Measurements from ENCODE around the gene TMEM79. TPM values are rescaled to one million over a fixed set of nuclear protein-coding genes. Genes with fewer than 3 reads are reported as not detected.
A peak's percentile ranks its signal among the peaks of the same experiment; 100 is the strongest.

Gene TMEM79
- total RNA-seq, 4 donors from 2014 or later, result 81.0 to 120 (median 97.5) TPM

DNA sequence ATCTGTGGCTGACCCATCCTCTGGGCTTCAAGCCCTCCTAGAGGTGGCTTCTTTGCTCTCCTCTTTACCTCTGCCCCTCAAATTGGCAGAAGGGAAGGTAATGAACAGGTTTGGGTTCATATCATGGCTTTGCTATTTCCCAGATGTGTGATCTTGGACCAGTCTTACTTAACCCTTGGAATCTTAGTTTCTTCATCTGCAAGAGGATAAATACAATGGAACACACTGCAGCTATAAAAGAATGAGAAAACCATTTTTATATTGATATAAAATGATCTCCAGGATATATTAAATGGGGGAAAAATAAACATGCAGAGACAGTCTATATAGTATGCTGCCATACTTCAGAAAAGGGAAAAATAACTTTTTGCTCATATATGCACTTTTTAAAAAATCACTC lies 5.7 kb downstream of the TMEM79 start:
- H3K36me3 ChIP-seq, result peaks cover 27% of the 10 kb centered on the region
- H3K27ac ChIP-seq, result no peak overlapping the region
- no peak overlapping the region for H3K4me3 ChIP-seq
- no peak for DNase-seq (ENCODE audit: low spot score in 2 of 2)
- H3K4me1 ChIP-seq, result peaks cover 61% of the 10 kb centered on the region
- H3K9me3 ChIP-seq, result no peaks in the 10 kb centered on the region
- TF ChIP-seq, protein P1, sequence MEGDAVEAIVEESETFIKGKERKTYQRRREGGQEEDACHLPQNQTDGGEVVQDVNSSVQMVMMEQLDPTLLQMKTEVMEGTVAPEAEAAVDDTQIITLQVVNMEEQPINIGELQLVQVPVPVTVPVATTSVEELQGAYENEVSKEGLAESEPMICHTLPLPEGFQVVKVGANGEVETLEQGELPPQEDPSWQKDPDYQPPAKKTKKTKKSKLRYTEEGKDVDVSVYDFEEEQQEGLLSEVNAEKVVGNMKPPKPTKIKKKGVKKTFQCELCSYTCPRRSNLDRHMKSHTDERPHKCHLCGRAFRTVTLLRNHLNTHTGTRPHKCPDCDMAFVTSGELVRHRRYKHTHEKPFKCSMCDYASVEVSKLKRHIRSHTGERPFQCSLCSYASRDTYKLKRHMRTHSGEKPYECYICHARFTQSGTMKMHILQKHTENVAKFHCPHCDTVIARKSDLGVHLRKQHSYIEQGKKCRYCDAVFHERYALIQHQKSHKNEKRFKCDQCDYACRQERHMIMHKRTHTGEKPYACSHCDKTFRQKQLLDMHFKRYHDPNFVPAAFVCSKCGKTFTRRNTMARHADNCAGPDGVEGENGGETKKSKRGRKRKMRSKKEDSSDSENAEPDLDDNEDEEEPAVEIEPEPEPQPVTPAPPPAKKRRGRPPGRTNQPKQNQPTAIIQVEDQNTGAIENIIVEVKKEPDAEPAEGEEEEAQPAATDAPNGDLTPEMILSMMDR (IDR thresholded peaks at IDR 0.05), result no peak
- TF ChIP-seq POLR2AphosphoS5 (IDR thresholded peaks at IDR 0.05), result no peak
- no peak for TF ChIP-seq POLR2A (IDR thresholded peaks at IDR 0.05)
- no peak for TF ChIP-seq EP300 (IDR thresholded peaks at IDR 0.05)
- no peaks in the 10 kb centered on the region for H3K27me3 ChIP-seq

DNA sequence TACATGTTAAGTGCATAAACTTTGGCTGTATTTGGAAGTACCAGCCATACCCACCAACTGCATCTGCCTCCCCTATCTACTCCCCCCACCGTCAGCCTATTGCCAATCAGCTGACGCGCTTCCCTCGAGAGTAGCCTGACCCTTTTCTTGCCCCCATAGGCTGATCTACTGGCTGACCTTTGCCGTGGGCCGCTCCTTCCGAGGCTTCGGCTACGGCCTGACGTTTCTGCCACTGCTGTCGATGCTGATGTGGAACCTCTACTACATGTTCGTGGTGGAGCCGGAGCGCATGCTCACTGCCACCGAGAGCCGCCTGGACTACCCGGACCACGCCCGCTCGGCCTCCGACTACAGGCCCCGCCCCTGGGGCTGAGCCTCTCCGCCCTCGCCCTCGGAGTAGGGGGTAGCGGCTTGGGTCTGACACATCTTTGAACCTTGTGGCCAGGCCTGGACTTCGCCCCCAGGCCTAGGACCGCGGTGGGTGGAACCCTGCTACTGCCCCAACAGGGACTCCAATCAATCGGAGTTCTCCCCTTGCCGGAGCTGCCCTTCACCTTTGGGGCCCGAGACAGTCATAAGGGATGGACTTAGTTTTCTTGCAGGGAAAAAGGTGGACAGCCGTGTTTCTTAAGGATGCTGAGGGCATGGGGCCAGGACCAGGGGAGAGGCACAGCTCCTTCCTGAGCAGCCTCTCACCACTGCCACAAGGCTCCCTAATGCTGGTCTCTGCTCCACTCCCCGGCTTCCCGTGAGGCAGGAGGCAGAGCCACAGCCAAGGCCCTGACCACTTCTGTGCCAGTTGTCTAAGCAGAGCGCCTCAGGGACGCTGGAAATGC lies 7.3 kb downstream of the TMEM79 start:
- WGBS, result 21% methylated on average over 32 of the region's 37 CpGs
- Histone ChIP-seq H3K36me3 (peaks cover 15% of the 10 kb centered on the region), H3K27ac (peak overlapping the region; percentile 74), H3K27me3 (no peaks in the 10 kb centered on the region), H3K4me1 (peaks cover 55% of the 10 kb centered on the region), H3K9me3 (no peaks in the 10 kb centered on the region), H3K4me3 (peak overlapping the region; percentile 40)
- TF ChIP-seq EP300 (IDR thresholded peaks at IDR 0.05) (no peak), POLR2A (IDR thresholded peaks at IDR 0.05) (no peak), POLR2AphosphoS5 (IDR thresholded peaks at IDR 0.05) (peak in 1 of 3 donors; percentile 10)
- TF ChIP-seq, protein P1 (IDR thresholded peaks at IDR 0.05), result no peak
- peak; percentile 95 for DNase-seq (ENCODE audit: low spot score in 2 of 2)

DNA sequence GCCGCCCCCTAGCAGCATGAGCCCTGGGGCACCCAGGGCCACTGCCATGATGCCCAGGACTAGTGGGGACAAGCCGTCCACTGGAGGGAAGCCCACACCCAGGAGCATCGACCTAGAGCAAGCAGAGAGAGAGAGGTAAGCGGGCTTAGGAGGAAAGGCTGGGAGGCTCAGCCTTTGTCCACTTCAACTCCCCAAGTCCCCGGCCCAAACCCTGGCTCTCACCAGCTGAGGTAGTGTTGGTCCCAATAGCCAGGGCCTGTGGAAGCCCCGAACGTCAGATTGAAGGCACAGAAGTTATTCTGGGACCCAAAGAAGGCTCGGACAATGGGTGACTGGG lies 8.9 kb downstream of the TMEM79 start:
- peaks cover 13% of the 10 kb centered on the region for H3K36me3 ChIP-seq
- no peak for DNase-seq (ENCODE audit: low spot score in 2 of 2)
- 83% methylated on average over 5 of the region's 8 CpGs for WGBS
- no peak for TF ChIP-seq POLR2AphosphoS5 (IDR thresholded peaks at IDR 0.05)
- TF ChIP-seq EP300 (IDR thresholded peaks at IDR 0.05), result no peak
- TF ChIP-seq POLR2A (IDR thresholded peaks at IDR 0.05), result no peak
- TF ChIP-seq, protein P1 (IDR thresholded peaks at IDR 0.05), result no peak
- H3K9me3 ChIP-seq, result no peaks in the 10 kb centered on the region
- H3K27ac ChIP-seq, result peak overlapping the region; percentile 30
- peaks cover 55% of the 10 kb centered on the region for H3K4me1 ChIP-seq
- H3K4me3 ChIP-seq, result no peak overlapping the region
- no peaks in the 10 kb centered on the region for H3K27me3 ChIP-seq

- Histone ChIP-seq H3K9me3 (no peaks in the 10 kb centered on the region), H3K27ac (no peak overlapping the region), H3K4me3 (no peak overlapping the region), H3K36me3 (peaks cover 8% of the 10 kb centered on the region), H3K27me3 (no peaks in the 10 kb centered on the region), H3K4me1 (peaks cover 55% of the 10 kb centered on the region)
- 84% methylated on average over 9 of the region's 9 CpGs for WGBS
- no peak for TF ChIP-seq EP300 (IDR thresholded peaks at IDR 0.05)
- no peak for TF ChIP-seq POLR2A (IDR thresholded peaks at IDR 0.05)
- TF ChIP-seq POLR2AphosphoS5 (IDR thresholded peaks at IDR 0.05), result no peak
- TF ChIP-seq, protein P1 (IDR thresholded peaks at IDR 0.05), result no peak
- no peak for DNase-seq (ENCODE audit: low spot score in 2 of 2)
Observed at GRCh38 chr1:156293895-156294294, 9.8 kb downstream of the TMEM79 start.

DNA sequence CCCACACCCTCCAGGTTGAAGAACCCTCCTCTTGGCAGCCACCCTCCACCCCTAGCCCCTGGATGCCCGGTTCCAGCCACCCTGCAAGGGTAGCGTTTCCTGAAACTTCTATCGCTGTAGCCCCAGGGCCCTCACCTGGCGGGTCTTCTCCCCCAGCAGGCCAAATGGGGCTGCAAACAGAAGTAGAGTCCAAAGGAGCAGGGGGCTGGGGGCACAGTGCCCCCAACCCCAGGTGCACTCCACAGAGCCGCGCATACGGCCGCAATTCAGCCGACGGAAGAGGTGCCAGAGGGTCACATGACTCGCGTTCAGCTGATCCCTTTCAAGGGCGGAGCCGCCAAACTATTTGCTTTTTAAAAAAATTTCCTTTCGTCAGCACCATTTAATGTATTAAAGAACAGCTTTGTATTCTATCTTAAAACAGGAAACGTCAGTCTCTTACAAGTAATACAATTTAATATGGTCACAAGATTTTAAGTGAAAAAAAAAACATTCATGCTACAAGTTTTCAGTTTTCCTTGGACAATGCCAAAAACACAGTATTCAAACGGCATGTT lies 11.3 kb downstream of the TMEM79 start, which contains the start of gene GLMP:
GLMP (minus strand) TSS at position 289 of the 557 bp plus-strand sequence; CDS start at position 255, 34 bp downstream.
- DNase-seq (ENCODE audit: low spot score in 2 of 2), result peak in 1 of 2 donors; percentile 83
- H3K4me1 ChIP-seq, result peaks cover 51% of the 10 kb centered on the region
- H3K4me3 ChIP-seq, result peak within 1 kb of the TSS; percentile 71
- TF ChIP-seq, protein P1 (IDR thresholded peaks at IDR 0.05), result no peak
- TF ChIP-seq POLR2A (IDR thresholded peaks at IDR 0.05), result no peak
- no peak for TF ChIP-seq POLR2AphosphoS5 (IDR thresholded peaks at IDR 0.05)
- TF ChIP-seq EP300 (IDR thresholded peaks at IDR 0.05), result no peak
- H3K27ac ChIP-seq, result peak within 1 kb of the TSS; percentile 59
- H3K36me3 ChIP-seq, result no peaks in the 10 kb centered on the region
- no peaks in the 10 kb centered on the region for H3K9me3 ChIP-seq
- 0% methylated on average over 15 of the region's 17 CpGs for WGBS
- H3K27me3 ChIP-seq, result no peaks in the 10 kb centered on the region

Data from suprapubic skin (tissue), 4 donors.